Fibroblast of the conjunctiva (primary cell): Measurements from ENCODE around the gene GPR78.
A peak's percentile ranks its signal among the peaks of the same experiment; 100 is the strongest.

ENCODE experiments used
- DNase-seq: peaks from one replicate; pipeline ENCODE4 v3.0.0-alpha.2; 2010; ENCODE audit warnings: low read depth

The GPR78 gene

GRCh38 chr4:8547108-8547911, 32.9 kb upstream of the GPR78 start:
- peak; percentile 8 for DNase-seq

GRCh38 chr4:8547912-8548730, 32.1 kb upstream of the GPR78 start:
- no peak for DNase-seq

- no peak for DNase-seq
Measured at GRCh38 chr4:8548731-8549351, 31.4 kb upstream of the GPR78 start.

GRCh38 chr4:8549352-8549931, 30.8 kb upstream of the GPR78 start:
- no peak for DNase-seq

GRCh38 chr4:8550691-8551090, 29.5 kb upstream of the GPR78 start:
- DNase-seq: no peak

GRCh38 chr4:8552024-8552423, 28.2 kb upstream of the GPR78 start:
- no peak for DNase-seq

- no peak for DNase-seq
Measured at GRCh38 chr4:8552581-8553205, 27.5 kb upstream of the GPR78 start.

GRCh38 chr4:8553216-8553615, 27.0 kb upstream of the GPR78 start:
- DNase-seq: no peak

- no peak for DNase-seq
Measured at GRCh38 chr4:8553991-8554405, 26.2 kb upstream of the GPR78 start.

GRCh38 chr4:8554555-8555100, 25.6 kb upstream of the GPR78 start:
- DNase-seq: no peak

- no peak for DNase-seq
Measured at GRCh38 chr4:8555716-8556115, 24.5 kb upstream of the GPR78 start.

- DNase-seq: no peak
Measured at GRCh38 chr4:8556341-8557150, 23.6 kb upstream of the GPR78 start.

GRCh38 chr4:8557151-8558076, 22.8 kb upstream of the GPR78 start:
- DNase-seq: no peak

- no peak for DNase-seq
Measured at GRCh38 chr4:8558080-8558960, 21.9 kb upstream of the GPR78 start.

- no peak for DNase-seq
Measured at GRCh38 chr4:8559011-8559410, 21.2 kb upstream of the GPR78 start.

- DNase-seq: no peak
Measured at GRCh38 chr4:8559524-8560264, 20.5 kb upstream of the GPR78 start.

- no peak for DNase-seq
Measured at GRCh38 chr4:8560265-8561047, 19.7 kb upstream of the GPR78 start.
